Colon (tissue), 2 donors: ENCODE results near the gene IL36A.
A peak's percentile ranks its signal among the peaks of the same experiment; 100 is the strongest.

Experiments used
- FAIRE-seq: peaks from 2 replicates; lab custom pipeline; 2012; peaks lifted over from hg19 to GRCh38; lab: Jason Lieb, UNC
- donor health status: control.
- donor health status: control.

Gene IL36A, protein sequence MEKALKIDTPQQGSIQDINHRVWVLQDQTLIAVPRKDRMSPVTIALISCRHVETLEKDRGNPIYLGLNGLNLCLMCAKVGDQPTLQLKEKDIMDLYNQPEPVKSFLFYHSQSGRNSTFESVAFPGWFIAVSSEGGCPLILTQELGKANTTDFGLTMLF

DNA sequence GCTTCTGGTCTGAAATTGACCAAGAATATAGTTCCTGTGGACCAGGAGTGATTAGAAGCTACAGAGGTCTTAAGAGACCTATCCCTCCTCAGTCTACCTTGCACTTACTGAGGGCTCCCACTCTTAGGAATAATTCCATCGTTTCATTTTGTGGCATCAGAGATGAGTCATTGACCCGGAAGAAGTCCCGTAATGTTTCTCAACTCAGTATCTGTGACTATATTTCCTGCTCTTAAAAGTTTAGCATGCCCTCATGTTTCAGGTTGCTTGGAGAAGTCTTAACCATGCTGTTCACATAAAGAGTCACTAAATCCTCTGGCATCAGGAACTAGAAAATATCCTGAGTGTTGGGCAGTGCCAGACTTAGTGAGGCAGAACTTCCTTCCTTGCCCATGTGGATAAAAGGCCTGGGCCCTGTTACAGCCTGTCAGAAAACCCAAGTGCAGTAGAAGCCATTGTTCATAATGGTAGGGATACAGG is at the start of gene IL36A:
TSS of gene IL36A (plus strand) at position 430 of the 480 bp plus-strand sequence. CDS start 413 bp downstream, outside the sequence.
- no peak for FAIRE-seq

GRCh38 chr2:112957511-112957910 is 47.7 kb upstream of the IL36A start:
- FAIRE-seq, result no peak

- no peak for FAIRE-seq
Observed at GRCh38 chr2:112958428-112959108, 46.7 kb upstream of the IL36A start.

DNA sequence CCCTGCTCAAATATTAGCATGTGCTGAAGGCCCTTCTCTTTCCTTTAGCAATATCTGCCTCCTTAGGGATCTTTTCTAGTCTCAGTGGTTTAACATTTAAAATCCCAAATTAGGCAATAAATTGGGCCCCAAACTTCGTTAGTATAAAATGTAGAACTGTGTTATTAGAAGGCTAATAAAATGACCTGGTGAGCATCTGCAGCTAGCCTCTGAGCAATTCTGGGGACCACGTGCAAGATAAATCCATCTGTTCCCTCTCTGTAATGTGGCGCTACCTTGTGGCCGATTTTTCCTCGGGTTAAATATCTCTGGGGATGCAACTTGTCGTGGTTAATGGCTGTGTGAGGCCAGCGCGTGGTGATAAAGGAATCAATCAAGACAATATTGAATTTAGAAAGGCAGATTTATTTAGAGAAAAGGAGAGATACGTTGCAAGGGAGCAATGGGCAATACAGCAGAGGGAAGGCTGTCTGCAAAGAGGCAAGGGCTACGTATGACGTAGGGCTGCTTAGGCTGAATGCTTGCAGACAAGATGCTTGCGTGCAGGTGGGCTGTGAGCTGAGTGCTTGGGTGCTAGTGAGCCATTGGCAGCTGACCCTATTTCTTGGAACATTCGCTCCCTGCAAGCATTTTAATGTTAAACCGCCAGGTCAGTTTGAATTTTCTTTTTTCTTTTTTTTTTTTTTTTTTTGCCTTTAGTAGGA is 46.0 kb upstream of the IL36A start:
- FAIRE-seq, result no peak

GRCh38 chr2:112960230-112960825 is 44.9 kb upstream of the IL36A start:
- no peak for FAIRE-seq

DNA sequence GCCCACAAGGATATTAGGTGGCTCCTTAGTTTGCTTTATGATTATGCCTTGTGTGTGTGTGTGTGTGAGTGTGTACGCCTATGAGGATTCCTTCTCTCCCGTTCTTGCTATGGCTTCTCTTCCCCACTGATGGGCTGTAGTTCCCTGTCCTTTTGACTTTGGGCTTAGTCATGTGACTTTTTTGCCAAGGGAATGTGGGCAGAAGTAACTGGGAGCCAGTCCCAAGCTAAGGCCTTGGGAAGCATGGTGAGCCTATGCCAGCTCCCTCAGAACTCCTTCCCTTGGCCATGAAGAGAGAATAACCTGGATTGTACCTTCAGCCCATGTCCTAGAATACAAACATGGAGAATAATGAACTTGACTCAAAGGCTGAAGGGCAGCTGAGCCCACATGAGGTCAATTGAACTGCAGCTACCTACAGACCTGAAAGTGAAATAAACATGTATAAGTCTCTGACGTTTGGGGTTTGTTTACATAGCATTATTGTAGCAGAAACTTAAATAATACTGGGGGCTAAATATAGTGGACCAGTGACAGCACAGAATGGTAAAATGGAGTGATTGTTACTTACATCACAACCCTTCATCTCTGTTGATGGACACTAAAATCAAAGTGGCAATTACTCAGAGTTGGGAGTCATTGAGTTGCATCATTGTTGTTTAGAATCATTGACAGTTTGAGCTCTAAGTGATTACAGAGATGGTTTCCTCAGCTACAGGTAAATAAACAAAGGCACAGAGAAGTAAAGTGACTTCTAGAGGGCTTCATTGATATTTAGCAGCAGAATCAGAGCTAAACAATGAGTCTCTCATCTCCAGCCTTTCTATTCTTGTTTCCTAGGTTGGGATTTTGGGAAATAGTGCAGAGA is 42.7 kb upstream of the IL36A start:
- no peak for FAIRE-seq

DNA sequence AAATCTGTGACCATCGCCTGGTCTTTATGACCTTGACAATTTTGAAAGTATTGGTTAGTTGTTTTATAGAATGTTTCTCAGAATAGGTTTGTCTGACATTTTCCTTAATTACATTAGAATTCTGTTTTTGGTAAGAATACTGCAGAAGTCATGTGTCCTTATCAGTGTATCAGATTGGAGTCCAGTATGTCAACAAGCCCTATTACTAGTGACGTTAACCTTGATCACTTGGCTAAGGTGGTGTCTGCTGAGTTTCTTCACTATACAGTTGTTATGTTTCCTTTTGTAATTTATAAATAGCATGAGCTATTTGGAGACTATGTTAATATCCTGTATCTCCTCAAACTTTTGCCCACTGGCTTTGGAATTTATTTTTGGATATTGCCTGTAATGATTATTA is 38.2 kb upstream of the IL36A start:
- no peak for FAIRE-seq

GRCh38 chr2:112972423-112973086 is 32.7 kb upstream of the IL36A start:
- no peak for FAIRE-seq

DNA sequence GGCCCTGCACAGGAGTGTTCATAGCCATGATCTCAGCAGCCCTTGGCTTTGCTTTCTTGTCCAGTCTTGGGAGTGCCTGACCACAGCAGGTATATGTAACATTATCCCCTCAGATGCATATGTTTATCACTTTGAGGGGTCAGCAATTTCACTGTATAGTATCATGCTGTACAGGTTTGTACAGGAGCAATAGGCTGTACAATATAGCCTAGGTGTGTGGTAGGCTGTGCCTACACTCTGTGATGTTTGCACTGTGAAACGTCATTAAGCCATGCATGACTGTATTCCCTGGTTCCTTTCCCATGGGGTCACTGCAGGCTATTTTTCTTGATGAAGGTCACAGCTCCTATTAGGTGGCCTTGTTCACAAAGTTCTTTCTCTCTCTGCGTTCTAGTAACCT is 32.1 kb upstream of the IL36A start:
- FAIRE-seq, result no peak

DNA sequence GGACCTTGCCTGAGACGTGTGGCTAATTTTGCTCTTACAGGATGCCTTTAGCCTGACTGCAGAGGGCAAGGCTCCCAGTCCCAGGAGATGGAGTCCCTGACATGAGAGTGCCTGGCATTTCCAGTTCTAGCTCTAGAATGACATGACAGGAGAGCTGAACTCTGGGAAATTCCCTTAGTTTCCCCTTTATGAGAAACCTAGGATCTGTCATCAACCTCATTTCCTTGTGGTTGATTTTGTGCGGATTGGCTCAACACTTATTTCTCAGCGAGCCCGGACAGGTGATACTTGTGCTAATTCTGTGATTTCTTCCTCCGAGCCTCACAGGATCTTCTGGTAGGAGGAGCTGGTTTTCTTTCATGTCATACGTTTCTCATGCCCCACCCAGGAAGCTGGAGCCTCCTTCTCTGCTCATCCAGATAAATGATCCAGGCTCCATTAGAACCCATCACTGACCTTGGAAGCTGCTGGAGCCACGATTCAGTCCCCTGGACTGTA is 27.7 kb upstream of the IL36A start, which contains the start of gene IL36G:
TSS of gene IL36G (plus strand) at position 448 of the 498 bp plus-strand sequence. CDS start 633 bp downstream, outside the sequence.
- FAIRE-seq, result no peak

DNA sequence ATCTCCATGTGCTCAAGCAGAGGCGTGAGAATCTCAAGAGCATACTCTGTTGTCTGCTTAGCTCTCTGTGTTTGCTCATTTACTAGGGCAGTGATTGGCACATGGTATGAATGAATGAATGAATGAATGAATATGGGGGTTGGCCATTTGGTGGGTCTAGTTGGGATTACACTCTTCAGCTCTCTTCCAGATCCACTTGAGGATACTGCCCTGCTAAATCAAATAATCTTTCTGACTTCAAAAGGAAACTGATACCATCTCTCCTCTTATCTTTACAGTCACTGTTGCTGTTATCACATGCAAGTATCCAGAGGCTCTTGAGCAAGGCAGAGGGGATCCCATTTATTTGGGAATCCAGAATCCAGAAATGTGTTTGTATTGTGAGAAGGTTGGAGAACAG is 25.5 kb upstream of the IL36A start:
- FAIRE-seq, result no peak

GRCh38 chr2:112980537-112980936 is 24.7 kb upstream of the IL36A start:
- no peak for FAIRE-seq

- no peak for FAIRE-seq
Observed at GRCh38 chr2:112985090-112985489, 20.2 kb upstream of the IL36A start.

DNA sequence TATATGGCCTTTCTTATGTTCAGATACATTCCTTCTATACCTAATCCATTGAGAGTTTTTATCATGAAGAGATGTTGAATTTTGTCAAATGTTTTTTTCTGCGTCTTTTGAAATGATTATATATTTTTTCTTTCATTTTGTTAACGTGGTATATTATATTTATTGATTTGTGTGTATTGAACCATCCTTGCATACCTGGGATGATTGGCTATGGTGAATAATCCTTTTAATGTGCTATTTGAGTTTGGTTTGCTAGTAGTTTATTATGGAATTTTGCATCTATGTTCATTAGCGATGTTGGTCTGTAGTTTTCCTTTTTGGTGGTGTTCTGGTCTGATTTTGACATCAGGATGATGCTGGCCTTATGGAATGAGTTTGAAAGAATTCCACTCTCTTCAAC is 15.6 kb upstream of the IL36A start:
- peak; percentile 14 for FAIRE-seq

DNA sequence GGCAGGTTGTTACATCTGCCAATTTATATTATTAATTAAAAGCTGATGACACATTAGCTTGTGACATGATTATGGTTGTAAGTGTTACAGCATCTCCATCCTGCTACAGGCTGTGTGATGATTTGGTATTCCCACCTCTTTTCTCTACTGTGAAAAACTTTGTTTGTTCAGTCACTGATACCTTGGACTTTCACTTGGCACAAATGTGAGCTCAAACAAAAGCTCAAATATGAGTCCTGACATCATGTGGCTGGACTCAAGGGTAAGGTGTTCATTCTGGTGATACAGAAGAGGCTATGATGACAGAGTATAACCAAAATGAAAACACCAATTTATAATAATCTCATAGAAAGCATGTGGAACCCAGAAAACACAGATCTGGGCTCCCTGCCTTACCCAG is 11.4 kb upstream of the IL36A start:
- FAIRE-seq, result no peak

- FAIRE-seq, result no peak
Observed at GRCh38 chr2:112994648-112995047, 10.6 kb upstream of the IL36A start.

GRCh38 chr2:112995346-112995920 is 9.8 kb upstream of the IL36A start:
- no peak for FAIRE-seq

DNA sequence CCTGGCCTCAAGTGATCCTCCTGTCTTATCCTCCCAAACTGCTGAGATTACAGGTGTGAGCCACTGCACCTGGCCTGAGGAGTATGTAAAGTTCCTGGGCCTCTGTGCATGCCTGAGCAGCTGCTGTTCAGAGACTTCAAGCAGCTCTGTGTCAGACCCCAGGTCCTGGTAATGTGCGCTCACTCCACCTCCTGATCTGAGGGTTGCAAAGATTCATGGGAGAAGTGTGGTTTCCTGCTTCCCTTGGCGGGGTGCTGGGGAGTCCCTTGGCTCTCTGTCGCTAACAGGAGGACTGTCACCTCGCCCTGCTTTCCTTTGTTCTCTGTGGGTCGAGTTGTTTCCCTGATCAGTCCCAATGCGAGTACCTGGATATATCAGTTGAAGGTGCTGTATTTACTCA is 8.6 kb upstream of the IL36A start:
- FAIRE-seq, result no peak

DNA sequence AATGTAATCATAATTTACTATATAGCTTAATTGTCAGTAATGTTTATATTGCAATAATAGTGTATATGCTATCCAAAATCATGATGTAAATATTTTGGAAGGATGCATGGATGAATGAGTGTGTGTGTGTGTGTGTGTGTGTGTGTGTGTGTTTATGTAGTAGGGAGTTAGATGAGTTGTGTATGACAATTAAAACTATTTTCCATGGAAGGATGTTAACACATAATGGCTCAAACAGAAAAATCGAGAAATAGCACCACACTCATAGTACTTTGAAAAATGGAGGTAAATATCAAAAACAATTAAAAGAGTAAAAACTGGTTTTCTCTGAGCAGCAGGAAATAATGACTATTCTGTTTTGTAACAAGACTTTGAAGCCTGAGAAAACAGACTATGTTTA is 8.1 kb upstream of the IL36A start:
- FAIRE-seq, result no peak

DNA sequence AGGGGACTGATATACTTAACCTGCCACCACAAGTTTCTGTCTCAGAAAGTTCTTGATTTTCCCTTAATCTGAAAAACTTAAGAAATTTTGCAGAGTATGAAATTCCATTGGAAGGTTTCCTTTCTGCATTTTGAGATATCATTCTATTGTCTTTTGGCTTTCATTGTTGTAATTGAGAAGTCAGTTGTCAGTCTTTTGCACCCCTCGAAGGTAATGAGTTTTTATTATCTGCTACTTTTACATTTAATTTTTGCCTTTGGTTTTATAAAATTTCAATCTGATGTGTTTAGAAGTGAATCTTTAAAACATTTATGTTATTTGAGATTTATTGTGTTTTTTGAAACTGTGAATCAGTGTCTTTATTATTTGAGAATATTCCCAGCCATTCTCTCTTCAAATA is 4.8 kb upstream of the IL36A start:
- no peak for FAIRE-seq

DNA sequence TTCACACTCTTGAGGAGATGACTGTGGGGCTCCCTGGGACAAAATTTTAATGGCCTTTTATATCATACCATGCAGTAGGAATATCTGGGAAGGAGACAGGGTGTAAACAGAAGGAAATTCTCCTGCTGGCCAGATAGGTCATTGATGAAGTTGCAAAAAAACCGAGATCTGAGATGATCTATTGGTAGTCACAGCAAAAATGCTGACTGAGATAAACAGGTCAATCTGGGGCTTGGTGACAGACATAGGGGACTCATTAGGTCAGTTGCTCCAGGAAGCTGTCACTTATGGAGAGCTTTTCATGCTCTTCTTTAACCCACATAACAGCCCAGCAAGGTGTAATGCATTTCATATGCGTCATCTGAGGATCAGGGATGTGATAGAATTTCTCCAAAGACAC is 2.6 kb upstream of the IL36A start:
- no peak for FAIRE-seq
